ENCODE results near the gene KANSL1.
A peak's percentile ranks its signal among the peaks of the same experiment; 100 is the strongest.

Gene KANSL1

DNA sequence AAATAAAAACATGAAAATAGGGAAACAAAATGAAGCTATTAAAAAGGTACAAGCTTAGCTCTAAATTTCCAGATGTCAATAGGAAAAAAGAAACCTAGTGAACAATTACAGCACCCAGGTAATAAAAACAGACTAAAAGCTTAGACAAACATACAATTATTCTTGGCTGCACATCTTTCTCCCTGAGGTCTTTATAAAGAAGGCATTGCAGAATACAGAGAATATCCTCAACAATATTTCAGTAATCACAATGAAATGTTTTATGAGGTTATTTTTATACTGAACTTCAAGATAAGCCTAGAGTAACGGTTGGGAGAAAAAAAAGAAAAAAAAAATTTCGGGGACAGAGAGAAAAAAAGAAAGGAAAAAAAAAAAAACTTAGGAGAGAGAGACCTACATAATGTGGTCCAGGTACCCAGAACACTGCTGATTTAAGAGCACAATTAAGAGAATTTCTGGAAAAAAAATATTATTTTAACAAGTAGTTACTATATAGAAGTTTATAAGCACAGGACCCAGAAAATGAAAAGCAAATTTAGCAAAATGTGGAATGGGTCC, 26.5 kb downstream of the KANSL1 start:
- DNase-seq: no peak

DNA sequence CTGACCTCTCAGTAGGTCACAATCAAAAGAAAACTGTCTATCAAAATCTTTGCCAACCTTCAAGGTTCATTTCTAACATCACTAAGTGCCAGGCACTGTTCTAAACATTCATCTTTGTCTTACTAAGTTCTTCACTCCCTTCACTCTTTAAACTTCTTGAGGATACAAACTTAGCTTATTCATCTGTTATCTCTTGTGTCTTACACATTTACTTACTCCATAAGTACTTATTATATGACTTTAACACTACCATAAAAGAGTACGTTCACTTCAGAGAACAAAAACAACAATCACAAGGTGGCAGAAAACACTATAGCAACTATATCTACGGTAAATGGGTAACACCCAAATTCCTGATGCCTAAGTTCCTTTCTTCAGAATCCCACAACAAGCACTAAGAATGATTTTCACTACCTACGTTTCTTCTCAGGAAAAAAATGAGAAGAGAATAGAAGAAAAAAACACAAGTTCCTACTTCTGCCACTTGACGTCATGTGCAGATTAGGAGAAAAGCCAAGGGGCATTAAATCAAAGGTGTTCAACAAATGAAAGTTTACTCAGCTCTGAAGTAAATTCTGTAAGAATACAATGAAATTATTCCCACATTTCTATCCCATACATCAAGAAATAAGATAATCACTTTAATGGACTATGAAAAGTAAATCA, 29.2 kb downstream of the KANSL1 start:
- DNase-seq: no peak

DNA sequence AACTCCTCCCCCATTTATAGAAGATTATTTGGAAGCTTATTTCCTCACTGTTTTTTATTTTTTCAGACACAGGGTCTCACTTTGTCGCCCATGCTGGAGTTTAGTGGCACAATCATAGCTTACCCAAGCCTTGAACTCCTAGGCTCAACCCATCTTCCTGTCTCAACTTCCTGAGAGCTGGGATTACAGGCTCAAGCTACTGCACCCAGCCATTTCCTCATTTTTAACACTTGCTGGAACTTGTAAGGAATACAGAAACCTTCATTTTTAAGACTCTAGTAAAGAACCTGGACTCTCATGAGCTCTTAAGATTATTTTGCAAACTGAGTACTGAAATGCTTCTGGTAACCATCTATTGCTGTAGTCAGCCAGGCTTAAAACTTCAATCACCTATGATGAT, 29.9 kb downstream of the KANSL1 start:
- DNase-seq: no peak

DNA sequence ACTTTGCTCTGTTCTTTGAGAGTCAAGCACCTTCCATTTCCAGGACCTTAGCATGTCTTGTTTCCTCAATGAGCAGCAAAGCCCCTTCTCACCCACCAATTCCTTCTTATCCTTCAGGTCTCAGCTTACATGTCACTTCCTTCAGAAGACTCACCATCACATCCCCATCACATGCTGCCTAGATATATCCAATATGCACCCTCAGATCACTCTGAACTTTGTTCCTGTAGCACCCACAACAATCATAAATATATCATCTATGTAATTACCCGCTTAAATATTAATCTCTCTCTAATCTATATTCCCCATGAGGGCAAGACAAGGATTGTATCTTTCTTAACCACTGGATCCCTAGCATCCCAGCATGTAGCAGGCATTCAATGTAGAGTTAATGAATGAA, 30.4 kb downstream of the KANSL1 start:
- DNase-seq: no peak

DNA sequence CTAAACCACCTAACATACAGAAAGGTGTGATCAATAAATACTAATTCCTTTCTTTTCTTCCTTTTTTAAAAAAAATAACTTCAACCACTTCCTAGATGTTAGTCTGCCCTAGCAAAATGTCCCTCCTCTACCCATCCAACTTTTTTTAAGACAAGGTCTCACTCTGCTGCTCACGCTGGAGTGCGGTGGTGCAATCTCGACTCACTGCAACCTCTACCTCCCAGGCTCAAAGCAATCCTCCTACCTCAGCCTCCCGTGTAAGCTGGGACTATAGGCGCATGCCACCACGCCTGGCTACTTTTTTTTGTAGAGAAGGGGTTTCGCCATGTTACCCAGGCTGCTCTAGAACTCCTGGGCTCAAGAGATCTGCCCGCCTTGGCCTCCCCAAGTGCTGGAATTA, 33.1 kb downstream of the KANSL1 start:
- no peak for DNase-seq

DNA sequence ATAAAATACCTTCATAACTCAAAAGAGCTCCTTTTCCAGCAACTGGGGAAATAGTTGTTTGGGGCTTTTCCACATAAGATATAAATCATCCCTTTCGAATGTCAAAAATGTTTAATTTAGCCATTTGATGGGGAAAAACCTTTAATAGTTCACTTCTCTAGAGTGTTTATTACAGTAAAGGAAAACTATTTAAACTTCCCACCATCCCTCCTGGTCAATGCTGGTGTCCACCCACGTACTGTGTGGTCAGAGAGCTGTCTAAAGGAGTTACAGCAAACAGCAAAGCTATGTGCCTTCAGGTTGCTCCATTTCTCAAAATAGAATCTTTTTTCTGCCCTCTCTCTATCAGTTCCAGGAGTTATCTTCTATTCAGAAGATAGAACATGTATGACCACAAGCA, 33.5 kb downstream of the KANSL1 start:
- no peak for DNase-seq

DNA sequence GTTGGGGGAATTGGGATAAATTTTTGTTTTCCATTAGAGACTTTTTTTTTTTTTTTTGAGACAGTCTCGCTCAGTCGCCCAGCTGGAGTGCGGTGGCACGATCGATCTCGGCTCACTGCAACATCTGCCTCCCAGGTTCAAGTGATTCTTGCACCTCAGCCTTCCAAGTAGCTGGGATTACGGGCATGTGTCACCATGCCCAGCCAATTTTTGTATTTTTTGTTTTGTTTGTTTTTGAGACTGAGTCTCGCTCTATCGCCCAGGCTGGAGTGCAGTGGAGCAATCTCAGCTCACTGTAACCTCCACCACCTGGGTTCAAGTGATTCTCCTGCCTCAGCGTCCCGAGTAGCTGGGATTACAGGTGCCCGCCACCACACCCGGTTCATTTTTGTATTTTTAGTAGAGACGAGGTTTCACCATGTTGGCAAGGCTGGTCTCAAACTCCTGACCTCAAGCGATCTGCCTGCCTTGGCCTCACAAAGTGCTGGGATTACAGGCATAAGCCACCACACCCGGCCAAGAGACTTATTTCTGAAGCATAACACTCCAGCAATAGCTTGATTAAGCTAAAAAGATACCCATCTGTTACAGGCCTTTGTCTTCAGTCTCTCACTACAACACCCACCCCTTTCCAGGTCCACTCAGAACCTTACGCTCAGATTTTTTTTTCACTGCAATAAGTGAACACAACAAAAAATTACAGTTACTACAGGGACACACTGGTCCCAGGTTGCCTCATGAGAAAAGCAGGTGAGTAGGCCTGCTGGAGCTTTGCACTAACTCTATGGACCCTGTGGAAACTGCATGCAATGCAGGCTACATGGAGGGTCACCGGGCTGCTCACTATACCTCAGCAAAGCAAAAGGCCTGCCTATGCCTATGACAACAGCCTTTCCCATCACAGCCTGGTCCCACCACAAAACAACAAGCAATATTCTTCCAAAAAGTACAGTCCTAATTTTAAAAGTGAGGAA, 34.6 kb downstream of the KANSL1 start:
- peak; percentile 43 for DNase-seq

DNA sequence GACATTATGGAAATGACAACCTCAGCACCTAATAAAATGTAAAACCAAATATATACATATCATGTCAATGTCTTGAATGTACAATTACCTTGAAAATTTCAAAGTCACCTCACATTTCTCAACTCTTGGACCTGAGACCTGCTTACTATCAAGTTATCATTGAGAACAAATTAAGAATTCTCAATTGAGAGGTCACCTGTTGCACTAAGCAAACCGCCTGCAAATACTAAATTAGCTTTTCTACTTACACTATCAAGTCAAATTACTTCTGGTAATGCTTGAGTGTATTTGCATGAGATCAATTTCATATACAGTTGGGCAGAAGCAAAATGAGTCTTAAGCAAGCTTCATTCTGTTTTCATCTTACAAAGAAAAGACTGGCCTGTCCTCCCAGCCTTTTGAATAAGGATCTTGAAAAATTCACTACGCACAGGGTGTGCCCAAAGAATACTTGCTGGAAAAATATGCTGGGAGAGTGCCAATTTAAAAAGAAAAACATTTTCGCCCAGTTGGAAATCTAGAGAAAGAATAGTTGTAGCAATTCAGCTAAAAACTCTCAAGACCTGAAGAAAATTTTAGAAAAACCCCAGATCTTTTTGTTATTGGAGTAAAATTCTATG, 35.7 kb downstream of the KANSL1 start:
- DNase-seq: no peak

DNA sequence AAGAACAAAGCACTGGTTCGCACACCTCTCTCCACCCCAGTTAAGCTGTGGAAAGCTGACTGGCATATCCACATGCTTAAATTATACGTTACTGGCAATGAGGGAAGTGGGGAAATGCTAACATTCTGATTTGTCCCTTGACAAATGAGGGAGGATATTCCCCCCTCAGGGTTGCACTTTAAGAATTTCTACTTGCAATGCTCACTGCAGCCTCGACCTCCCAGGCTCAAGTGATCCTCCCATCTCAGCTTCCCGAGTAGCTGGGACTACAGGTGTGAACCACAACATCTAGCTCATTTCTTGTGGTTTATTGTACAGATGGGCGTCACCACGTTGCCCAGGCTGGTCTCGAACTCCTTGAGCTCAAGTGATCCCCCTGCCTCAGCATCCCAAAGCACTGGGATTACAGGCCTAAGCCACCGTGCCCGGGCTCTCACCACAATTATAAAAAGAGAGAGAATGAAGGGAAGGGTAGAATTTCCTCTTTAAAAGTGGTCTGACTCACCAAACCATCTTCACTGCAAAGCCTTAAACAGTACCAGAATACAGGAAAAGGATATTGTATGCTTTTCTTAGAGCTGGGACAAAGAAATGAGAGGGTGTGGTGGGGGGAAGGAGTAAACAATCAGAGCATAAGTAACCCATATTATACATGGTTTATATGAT, 38.9 kb downstream of the KANSL1 start:
- DNase-seq: no peak

DNA sequence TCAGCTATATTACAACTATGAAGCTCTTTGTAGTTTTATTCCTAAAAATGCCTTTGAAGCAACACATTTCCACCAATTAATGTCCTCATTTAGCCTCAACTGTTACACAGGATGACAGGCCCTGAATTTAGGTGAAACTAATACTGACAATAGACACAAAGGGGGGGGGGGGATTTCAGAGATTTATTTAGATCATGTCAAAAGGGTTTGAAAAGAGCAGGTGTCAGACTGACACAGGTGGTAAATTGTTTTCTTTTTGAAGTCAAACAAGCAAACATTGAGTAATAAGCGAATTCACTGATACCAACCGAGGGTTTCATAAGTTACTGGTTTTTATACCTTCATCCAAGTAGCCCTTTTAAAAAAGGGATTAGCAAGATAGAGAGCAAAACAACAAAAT, 40.8 kb downstream of the KANSL1 start:
- DNase-seq: peak; percentile 24

DNA sequence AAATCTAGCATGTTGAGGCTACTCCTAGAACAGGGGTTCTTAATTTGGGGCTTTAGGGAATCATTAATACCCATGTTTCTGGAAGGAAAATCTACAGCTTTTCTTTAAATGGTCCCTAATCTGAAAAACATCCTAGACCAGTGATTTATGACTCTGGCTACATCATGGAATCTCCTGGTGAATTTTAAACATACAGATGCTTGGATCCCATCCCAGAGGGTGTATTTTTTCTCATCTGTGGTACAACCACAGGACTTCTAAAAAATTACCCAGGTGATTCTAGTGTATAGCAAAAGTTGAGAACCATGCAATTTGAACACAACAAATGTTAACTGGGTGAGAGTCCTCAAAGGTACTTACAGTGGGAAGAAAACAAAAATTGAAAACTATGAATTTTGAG, 41.5 kb downstream of the KANSL1 start:
- DNase-seq: no peak

DNA sequence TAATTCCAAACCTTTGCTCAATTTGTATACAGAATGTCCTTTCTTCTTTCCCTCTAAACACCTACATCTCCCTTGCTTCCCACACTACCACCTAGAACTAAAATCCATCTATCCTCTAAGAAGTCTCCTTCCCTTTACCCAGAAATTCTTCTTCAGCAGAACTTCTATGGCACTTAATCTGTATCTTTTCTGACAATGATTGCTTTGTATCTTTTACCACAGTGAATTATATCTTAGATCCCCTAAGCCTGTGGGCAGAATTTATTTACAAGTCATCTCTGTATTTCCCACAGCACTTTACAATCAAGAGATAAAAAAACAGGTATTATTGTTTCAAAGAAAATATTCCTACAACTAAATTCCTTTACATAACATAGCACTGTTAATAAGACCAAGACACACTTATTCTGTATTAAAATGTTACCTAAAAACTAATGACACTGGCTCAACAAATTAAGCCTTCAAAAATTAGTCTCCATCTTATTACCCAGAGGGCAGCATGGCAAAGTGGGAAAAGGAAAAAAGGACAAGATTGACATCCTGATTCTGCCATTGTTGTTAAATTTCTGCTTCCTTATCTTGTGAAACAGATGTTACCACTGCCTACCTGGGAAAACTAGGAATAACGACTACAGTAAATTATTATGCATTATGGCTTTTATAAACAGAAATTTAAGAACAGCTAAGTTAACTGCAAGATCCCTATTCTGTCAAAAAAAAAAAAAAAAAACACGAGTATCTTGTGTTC, 42.8 kb downstream of the KANSL1 start:
- no peak for DNase-seq

DNA sequence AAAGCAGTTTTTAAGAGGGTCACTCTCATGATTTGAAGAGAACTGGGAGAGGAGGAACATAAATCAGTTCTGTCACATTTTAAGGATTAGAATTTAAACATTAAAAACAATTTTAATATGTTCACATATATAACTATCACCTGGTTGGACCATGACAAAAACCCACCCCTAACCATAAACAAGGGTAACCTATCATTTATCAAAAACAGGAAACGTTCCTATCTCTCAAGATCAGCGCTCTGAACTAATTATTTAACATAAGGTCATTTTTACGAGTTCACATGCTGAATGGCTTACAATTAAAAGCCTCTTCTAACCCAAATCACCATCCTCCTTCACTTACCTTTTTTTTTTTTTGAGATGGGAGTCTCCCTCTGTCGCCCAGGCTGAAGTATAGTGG, 45.0 kb downstream of the KANSL1 start:
- DNase-seq: no peak

DNA sequence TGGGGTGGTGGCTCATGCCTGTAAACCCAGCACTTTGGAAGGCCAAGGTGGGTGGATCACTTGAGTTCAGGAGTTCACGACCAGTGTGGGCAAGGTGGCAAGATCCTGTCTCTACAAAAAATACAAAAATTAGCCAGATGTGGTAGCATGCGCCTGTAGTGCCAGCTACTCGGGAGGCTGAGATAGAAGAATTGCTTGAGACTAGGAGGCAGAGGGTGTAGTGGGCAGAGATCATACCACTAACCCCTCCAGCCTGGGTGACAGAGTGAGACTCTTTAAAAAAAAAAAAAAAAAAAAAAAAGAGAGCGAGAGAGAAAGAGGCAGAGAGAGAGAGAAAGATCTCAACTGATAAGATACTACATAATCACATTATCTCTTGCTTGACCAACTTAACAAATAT, 45.9 kb downstream of the KANSL1 start:
- no peak for DNase-seq

DNA sequence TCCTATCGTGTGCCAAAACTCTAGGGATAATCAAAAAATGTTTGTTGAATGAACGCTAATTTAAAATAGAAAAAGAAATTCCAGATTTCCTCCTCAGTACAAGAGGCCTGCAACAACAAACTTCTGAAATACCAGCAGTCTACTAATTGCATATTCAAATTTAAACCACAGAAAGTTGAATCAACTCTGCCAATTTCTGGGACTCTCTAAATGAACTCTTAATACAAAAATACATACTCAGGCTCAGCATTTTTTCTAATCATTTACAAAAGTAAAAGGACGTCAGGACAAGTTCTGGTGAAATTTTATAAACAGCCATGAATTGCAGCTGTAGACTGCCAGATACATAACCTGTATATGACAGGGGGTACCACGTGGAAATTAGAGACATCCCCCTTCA, 49.0 kb downstream of the KANSL1 start:
- DNase-seq: no peak

DNA sequence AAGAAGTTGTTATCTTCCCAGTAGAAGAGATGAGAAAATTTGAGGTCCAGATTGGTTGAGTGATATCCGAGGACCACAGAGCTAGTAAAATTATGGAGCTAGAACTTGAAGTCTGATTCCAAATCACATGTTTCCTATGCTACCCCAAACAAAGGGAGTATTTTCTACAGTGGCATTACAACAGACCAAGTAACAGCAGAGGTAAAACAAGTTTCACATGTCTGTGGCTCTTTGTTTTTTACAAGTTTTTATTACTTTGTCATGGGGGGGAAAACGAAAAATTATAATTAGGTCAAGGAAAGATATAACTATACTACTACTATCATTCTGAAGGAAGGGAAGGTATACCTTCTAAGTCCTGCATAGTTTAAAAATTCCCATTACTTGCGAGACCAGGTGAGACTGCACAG, 49.4 kb downstream of the KANSL1 start:
- DNase-seq: no peak

DNA sequence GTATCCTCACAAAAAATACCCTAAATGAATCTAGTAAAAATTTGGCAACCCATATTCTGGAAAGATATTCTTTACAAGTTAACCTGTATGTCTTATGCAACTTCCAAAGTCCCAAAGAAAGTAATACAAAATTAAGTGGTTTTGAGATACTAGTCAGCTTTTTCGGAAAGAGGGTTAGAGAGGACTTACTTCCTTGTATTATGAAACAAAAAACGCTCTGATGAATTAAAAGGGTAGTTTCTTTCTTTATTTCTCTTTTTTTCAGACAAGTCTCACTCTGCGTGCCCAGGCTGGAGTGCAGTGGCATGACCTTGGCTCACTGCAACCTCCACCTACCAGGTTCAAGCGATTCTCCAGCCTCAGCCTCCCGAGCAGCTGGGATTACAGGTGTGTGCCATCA, 51.6 kb downstream of the KANSL1 start:
- no peak for DNase-seq

DNA sequence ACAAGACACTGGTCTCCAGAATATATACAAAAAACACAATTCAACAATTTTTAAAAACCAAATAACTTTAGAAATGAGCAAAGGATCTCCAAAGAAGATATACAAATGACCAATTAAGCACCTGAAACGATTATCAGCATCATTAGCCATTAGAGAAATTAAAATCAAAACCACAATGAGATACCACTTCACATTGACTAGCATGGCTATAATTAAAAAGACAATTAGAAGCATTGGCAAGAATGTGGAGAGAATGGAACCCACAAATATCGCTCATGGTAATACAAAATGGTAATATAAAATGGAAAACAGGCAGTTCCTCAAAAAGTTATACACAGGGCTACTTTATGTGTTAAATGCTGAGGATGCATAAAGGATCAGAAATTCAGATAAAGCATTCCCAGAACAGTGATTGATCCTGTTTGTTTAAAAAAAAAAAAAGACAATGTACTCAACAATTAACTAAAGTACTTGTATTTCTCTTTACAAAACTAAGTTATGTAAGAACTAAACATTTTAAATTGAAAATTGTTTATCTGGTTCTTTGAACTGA, 52.5 kb downstream of the KANSL1 start:
- DNase-seq: no peak

DNA sequence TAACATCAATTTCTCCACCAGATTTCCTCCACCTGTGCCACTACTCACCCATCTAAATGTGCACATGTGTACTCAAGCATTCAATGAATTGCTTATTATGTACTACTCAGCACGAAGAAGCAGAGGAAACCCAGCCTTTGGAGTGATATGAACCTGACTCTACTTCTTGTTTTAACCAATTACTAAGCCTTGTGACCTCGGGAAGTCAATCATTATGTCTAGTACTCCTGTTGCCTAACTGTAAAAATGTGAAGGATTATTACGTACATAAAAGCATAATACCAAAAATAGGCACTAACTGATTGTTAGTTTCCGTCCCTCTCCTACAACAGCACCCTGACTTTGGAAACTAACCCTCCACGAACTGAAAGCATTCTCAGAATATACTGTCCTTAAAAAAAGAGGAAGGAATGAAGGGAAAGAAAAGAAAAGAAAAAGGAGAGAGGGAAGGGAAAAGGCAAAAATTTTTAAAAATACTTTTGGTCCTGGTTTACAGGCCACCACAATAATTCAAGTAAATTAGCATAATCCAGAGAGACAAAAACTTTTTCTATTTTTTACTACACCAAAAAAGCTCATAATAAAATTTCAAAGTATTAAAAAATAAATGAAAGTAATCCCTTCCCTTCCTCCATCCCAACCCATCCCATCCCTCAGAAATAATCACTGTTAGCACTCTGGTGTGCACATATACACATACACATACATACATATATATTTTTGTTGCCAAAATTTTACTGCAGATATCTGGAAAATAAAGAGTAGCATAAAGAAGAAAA, 53.6 kb downstream of the KANSL1 start:
- DNase-seq: no peak

DNA sequence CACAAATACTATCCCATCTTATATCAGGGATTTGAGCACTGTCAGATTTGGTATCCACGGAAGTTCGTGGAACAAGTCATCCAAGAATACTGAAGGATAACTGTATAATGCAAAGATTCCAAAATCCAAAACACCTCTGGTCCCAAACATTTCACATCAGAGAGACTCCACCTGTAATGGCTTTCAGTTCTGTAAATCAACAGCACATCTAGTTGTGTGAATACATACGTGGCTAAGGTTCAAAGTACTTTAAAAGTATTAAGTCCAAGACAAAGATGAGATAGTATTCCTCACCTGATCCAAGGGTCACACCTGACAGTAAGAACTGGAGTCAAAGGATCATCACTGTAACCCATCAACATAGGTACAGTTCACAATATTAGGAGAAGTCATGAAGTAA, 54.8 kb downstream of the KANSL1 start:
- no peak for DNase-seq

DNA sequence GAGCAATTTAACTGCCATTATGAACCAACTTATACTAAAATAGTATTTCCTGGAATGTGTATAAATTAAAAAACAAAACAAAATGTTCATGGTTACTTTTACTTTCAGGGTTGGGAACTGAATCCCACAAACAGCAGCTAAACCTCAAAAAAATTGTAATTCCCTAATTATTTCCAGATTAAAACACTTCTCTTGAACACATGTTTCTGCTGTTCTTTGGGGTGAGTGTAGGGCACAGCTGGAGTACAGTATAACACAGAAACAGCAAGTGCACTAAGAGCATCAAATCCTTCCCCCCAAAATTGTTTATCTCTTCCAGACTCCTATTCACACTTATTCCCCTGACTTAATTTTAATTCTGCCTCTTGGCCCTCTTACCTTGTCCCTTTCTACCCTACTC, 56.4 kb downstream of the KANSL1 start:
- DNase-seq: no peak
